GM12878 (cell line): ENCODE data around the gene GPR4. TPM values are rescaled to one million over a fixed set of nuclear protein-coding genes. Genes with fewer than 3 reads are reported as not detected.

ENCODE experiments used
- ATF3 ChIP-seq: IDR thresholded peaks from 2 replicates; pipeline ENCODE4 v1.6.1; 2011; ENCODE audit warnings: low read depth, mild to moderate bottlenecking, low read length, moderate library complexity, borderline replicate concordance; ENCODE audit errors: extremely low read depth
- BHLHE40 ChIP-seq, 2 experiments: fragments of 450-650 bp in 1 of 2; IDR thresholded peaks; 2 replicates each; pipeline ENCODE4 v1.6.1; 2011 to 2017; ENCODE audit warnings: low read depth in 2 of 2, borderline replicate concordance in 1 of 2, improper control_type of control experiment in 1 of 2, low read length in 1 of 2, mild to moderate bottlenecking in 1 of 2
- CHD1 ChIP-seq: IDR thresholded peaks from 2 replicates; pipeline ENCODE4 v1.6.1; 2012; ENCODE audit warnings: low read depth, low read length, improper control_type of control experiment
- CTCF ChIP-seq, 3 experiments: IDR thresholded peaks in 2 of 3; conservative IDR thresholded peaks in 1 of 3; 2 replicates each; pipeline ENCODE4 v1.5.1; 2011; ENCODE audit warnings: low read depth in 3 of 3, low read length in 3 of 3, mild to moderate bottlenecking in 3 of 3, control low read depth in 2 of 3, moderate library complexity in 2 of 3, inconsistent platforms in 1 of 3, mixed read lengths in 1 of 3; ENCODE audit not compliant: control insufficient read depth in 2 of 3, insufficient read depth in 1 of 3; ENCODE audit errors: extremely low read depth in 1 of 3
- RAD21 ChIP-seq: IDR thresholded peaks from 2 replicates; pipeline ENCODE4 v1.6.1; 2011; ENCODE audit warnings: mild to moderate bottlenecking, low read depth, low read length, moderate library complexity; ENCODE audit not compliant: insufficient read depth
- RUNX3 ChIP-seq: IDR thresholded peaks from 2 replicates; pipeline ENCODE4 v1.6.1; 2012; ENCODE audit warnings: low read length, inconsistent platforms
- YY1 ChIP-seq: IDR thresholded peaks from 2 replicates; pipeline ENCODE4 v1.6.1; 2011; ENCODE audit warnings: low read depth, mild to moderate bottlenecking, low read length
- polyA plus RNA-seq, 11 experiments: library from polyadenylated mRNA; depleted of rRNA in 4 of 11; unstranded in 6 of 11; stranded (reverse) in 5 of 11; fragments of >200 nt; fragmentation: Nextera tagmentation in 4 of 11; fragmentation: Illumina TruSeq in 1 of 11; extraction: Ambion mirVana in 4 of 11; extraction: Trizol in 1 of 11; gene quantifications; 1 replicate in 1 of 11; 2 replicates in 10 of 11; pipeline versions ENCODE4 v1.2.1 to v1.2.3, GENCODE V29; 2011 to 2016; ENCODE audit warnings: inconsistent platforms in 2 of 11, missing spikeins in 2 of 11, low read depth in 1 of 11
- total RNA-seq, 4 experiments: library from RNA; depleted of rRNA in 3 of 4; stranded (reverse); fragments of >200 nt in 3 of 4; fragmentation: Illumina TruSeq in 1 of 4; extraction: Trizol in 1 of 4; gene quantifications; 2 replicates each; pipeline versions ENCODE4 v1.2.1 to v1.2.3, GENCODE V29; 2013 to 2021

The GPR4 gene
- total and polyA plus RNA-seq, 10 of the 15 experiments (the other 5 are each of a cell fraction or from before 2014, with no cell fraction given), result not detected

- TF ChIP-seq ATF3 (peak; percentile 37; the same call in 1 of the 2 replicates), RUNX3 (peak; percentile 53), YY1 (0 out of 2 replicates have a peak, but pooled peaks have one; percentile 49), BHLHE40 (IDR thresholded peaks at IDR 0.05; ENCODE audit: borderline replicate concordance in 1 of 2, low read depth in 2 of 2, low read length in 1 of 2) (peak in 1 of 2 experiments; percentile 64; a peak in 2 of 4 replicates), CTCF (IDR thresholded peaks at IDR 0.05 in 2 of 3, conservative IDR thresholded peaks at IDR 0.05 in 1 of 3; ENCODE audit: control insufficient read depth in 2 of 3, extremely low read depth in 1 of 3, insufficient read depth in 1 of 3, low read depth in 3 of 3, low read length in 3 of 3) (peak; percentile 53 to 59 (median 59)), CHD1 (no peak), RAD21 (peak; percentile 71)
Measured at GRCh38 chr19:45591004-45591637, 10.9 kb downstream of the GPR4 start (continued).
